ENCODE measurements around the gene STARD13.

GRCh38 chr13:33205224-33205623, 80.3 kb downstream of the STARD13 start:
- TF ChIP-seq SUZ12 (IDR thresholded peaks at IDR 0.05; ENCODE audit: extremely low read depth, insufficient read depth, insufficient read length) (no peak), YY1 (IDR thresholded peaks at IDR 0.05; ENCODE audit: insufficient read depth, insufficient read length) (no peak), ZNF274 (IDR thresholded peaks at IDR 0.05; ENCODE audit: low read depth, low read length) (no peak)

Data from NT2/D1 (cell line).